Activated naive CD8-positive, alpha-beta T cell treated with anti-CD3 and anti-CD28 coated beads, Interleukin-2, amount 50 U/mL, for 24 hours (primary cell): Measurements from ENCODE around the gene CDH4.

Source experiments
- ATAC-seq: fragments of 150-1000 bp; cut with Tn5 transposase; one replicate; pipeline ENCODE4 v1.10.0; 2021
- DNase-seq: peaks from one replicate; pipeline ENCODE4 v3.0.0; 2021
- H3K27ac Mint-ChIP-seq: one replicate; pipeline ENCODE4 v1.8.0; 2021; ENCODE audit warnings: mild to moderate bottlenecking, mixed read lengths
- H3K27me3 Mint-ChIP-seq: one replicate; pipeline ENCODE4 v1.8.0; 2021; ENCODE audit warnings: mixed read lengths
- H3K36me3 Mint-ChIP-seq: one replicate; pipeline ENCODE4 v1.8.0; 2021; ENCODE audit warnings: low read depth, mixed read lengths
- H3K4me1 Mint-ChIP-seq: one replicate; pipeline ENCODE4 v1.8.0; 2021; ENCODE audit warnings: mixed read lengths
- H3K4me3 Mint-ChIP-seq: one replicate; pipeline ENCODE4 v1.8.0; 2021; ENCODE audit warnings: mild to moderate bottlenecking, moderate library complexity, mixed read lengths
- H3K9me3 Mint-ChIP-seq: one replicate; pipeline ENCODE4 v1.8.0; 2021; ENCODE audit warnings: mixed read lengths

CDH4 gene

GRCh38 chr20:61354501-61354900 is 102.4 kb downstream of the CDH4 start:
- Mint-ChIP-seq H3K36me3 (no peaks in the 10 kb centered on the region), H3K27me3 (no peaks in the 10 kb centered on the region), H3K27ac (no peak overlapping the region), H3K4me3 (no peak overlapping the region), H3K4me1 (no peaks in the 10 kb centered on the region), H3K9me3 (no peaks in the 10 kb centered on the region)
- DNase-seq = no peak
- no peak for ATAC-seq

GRCh38 chr20:61354901-61355495 is 102.9 kb downstream of the CDH4 start:
- Mint-ChIP-seq H3K27ac (no peak overlapping the region), H3K4me1 (no peaks in the 10 kb centered on the region), H3K9me3 (no peaks in the 10 kb centered on the region), H3K36me3 (no peaks in the 10 kb centered on the region), H3K27me3 (no peaks in the 10 kb centered on the region), H3K4me3 (no peak overlapping the region)
- ATAC-seq (no peak), DNase-seq (no peak)

GRCh38 chr20:61355585-61355984 is 103.5 kb downstream of the CDH4 start:
- no peaks in the 10 kb centered on the region for H3K27me3 Mint-ChIP-seq
- no peak overlapping the region for H3K4me3 Mint-ChIP-seq
- DNase-seq = no peak
- no peaks in the 10 kb centered on the region for H3K9me3 Mint-ChIP-seq
- H3K36me3 Mint-ChIP-seq = no peaks in the 10 kb centered on the region
- no peaks in the 10 kb centered on the region for H3K4me1 Mint-ChIP-seq
- ATAC-seq = no peak
- H3K27ac Mint-ChIP-seq = no peak overlapping the region

- Mint-ChIP-seq H3K27me3 (no peaks in the 10 kb centered on the region), H3K27ac (no peak overlapping the region), H3K4me1 (no peaks in the 10 kb centered on the region), H3K36me3 (no peaks in the 10 kb centered on the region), H3K4me3 (no peak overlapping the region), H3K9me3 (no peaks in the 10 kb centered on the region)
- no peak for DNase-seq
- ATAC-seq = no peak
Observed at GRCh38 chr20:61356196-61356595, 104.1 kb downstream of the CDH4 start.

- DNase-seq (no peak), ATAC-seq (no peak)
- Mint-ChIP-seq H3K4me1 (no peaks in the 10 kb centered on the region), H3K27me3 (no peaks in the 10 kb centered on the region), H3K36me3 (no peaks in the 10 kb centered on the region), H3K4me3 (no peak overlapping the region), H3K27ac (no peak overlapping the region), H3K9me3 (no peaks in the 10 kb centered on the region)
Observed at GRCh38 chr20:61357119-61357518, 105.1 kb downstream of the CDH4 start.

- Mint-ChIP-seq H3K4me3 (no peak overlapping the region), H3K36me3 (no peaks in the 10 kb centered on the region), H3K4me1 (no peaks in the 10 kb centered on the region), H3K9me3 (no peaks in the 10 kb centered on the region), H3K27ac (no peak overlapping the region), H3K27me3 (no peaks in the 10 kb centered on the region)
- DNase-seq = no peak
- ATAC-seq = no peak
Observed at GRCh38 chr20:61359254-61359653, 107.2 kb downstream of the CDH4 start.

- H3K9me3 Mint-ChIP-seq = no peaks in the 10 kb centered on the region
- H3K27me3 Mint-ChIP-seq = no peaks in the 10 kb centered on the region
- ATAC-seq (no peak), DNase-seq (no peak)
- no peak overlapping the region for H3K27ac Mint-ChIP-seq
- H3K4me1 Mint-ChIP-seq = no peaks in the 10 kb centered on the region
- H3K4me3 Mint-ChIP-seq = no peak overlapping the region
- no peaks in the 10 kb centered on the region for H3K36me3 Mint-ChIP-seq
Observed at GRCh38 chr20:61360296-61360695, 108.2 kb downstream of the CDH4 start.

- DNase-seq (no peak), ATAC-seq (no peak)
- Mint-ChIP-seq H3K4me3 (no peak overlapping the region), H3K27me3 (no peaks in the 10 kb centered on the region), H3K36me3 (no peaks in the 10 kb centered on the region), H3K9me3 (no peaks in the 10 kb centered on the region), H3K27ac (no peak overlapping the region), H3K4me1 (no peaks in the 10 kb centered on the region)
Observed at GRCh38 chr20:61360940-61361339, 108.9 kb downstream of the CDH4 start.

GRCh38 chr20:61361501-61361900 is 109.4 kb downstream of the CDH4 start:
- H3K27ac Mint-ChIP-seq = no peak overlapping the region
- no peak overlapping the region for H3K4me3 Mint-ChIP-seq
- H3K36me3 Mint-ChIP-seq = no peaks in the 10 kb centered on the region
- no peaks in the 10 kb centered on the region for H3K4me1 Mint-ChIP-seq
- no peaks in the 10 kb centered on the region for H3K9me3 Mint-ChIP-seq
- DNase-seq (no peak), ATAC-seq (no peak)
- H3K27me3 Mint-ChIP-seq = no peaks in the 10 kb centered on the region

- ATAC-seq (no peak), DNase-seq (no peak)
- Mint-ChIP-seq H3K36me3 (no peaks in the 10 kb centered on the region), H3K9me3 (no peaks in the 10 kb centered on the region), H3K27ac (no peak overlapping the region), H3K27me3 (no peaks in the 10 kb centered on the region), H3K4me1 (no peaks in the 10 kb centered on the region), H3K4me3 (no peak overlapping the region)
Observed at GRCh38 chr20:61364147-61364546, 112.1 kb downstream of the CDH4 start.

- no peaks in the 10 kb centered on the region for H3K36me3 Mint-ChIP-seq
Observed at GRCh38 chr20:61366914-61367313, 114.9 kb downstream of the CDH4 start.

GRCh38 chr20:61369731-61370520 is 117.9 kb downstream of the CDH4 start:
- no peak for DNase-seq
- no peak overlapping the region for H3K27ac Mint-ChIP-seq
- no peaks in the 10 kb centered on the region for H3K4me1 Mint-ChIP-seq

More at GRCh38 chr20:61366914-61367313, 114.9 kb downstream of the CDH4 start:
- no peak for ATAC-seq
- Mint-ChIP-seq H3K4me1 (no peaks in the 10 kb centered on the region), H3K27me3 (no peaks in the 10 kb centered on the region), H3K4me3 (no peak overlapping the region), H3K9me3 (no peaks in the 10 kb centered on the region), H3K27ac (no peak overlapping the region)
- no peak for DNase-seq

GRCh38 chr20:61370841-61371303 is 118.8 kb downstream of the CDH4 start:
- Mint-ChIP-seq H3K4me1 (no peaks in the 10 kb centered on the region), H3K27me3 (no peaks in the 10 kb centered on the region), H3K4me3 (no peak overlapping the region), H3K9me3 (peaks cover 6% of the 10 kb centered on the region), H3K27ac (no peak overlapping the region), H3K36me3 (no peaks in the 10 kb centered on the region)
- DNase-seq (no peak), ATAC-seq (no peak)

More at GRCh38 chr20:61369731-61370520, 117.9 kb downstream of the CDH4 start:
- Mint-ChIP-seq H3K4me3 (no peak overlapping the region), H3K36me3 (no peaks in the 10 kb centered on the region), H3K9me3 (peaks cover 6% of the 10 kb centered on the region), H3K27me3 (no peaks in the 10 kb centered on the region)
- no peak for ATAC-seq

- no peaks in the 10 kb centered on the region for H3K27me3 Mint-ChIP-seq
- no peak for DNase-seq
Observed at GRCh38 chr20:61371501-61372136, 119.6 kb downstream of the CDH4 start.

More at GRCh38 chr20:61371501-61372136, 119.6 kb downstream of the CDH4 start:
- H3K9me3 Mint-ChIP-seq = peaks cover 6% of the 10 kb centered on the region
- no peak overlapping the region for H3K27ac Mint-ChIP-seq
- H3K4me1 Mint-ChIP-seq = no peaks in the 10 kb centered on the region
- H3K36me3 Mint-ChIP-seq = no peaks in the 10 kb centered on the region
- no peak for ATAC-seq
- H3K4me3 Mint-ChIP-seq = no peak overlapping the region
